Measurements from ENCODE around the gene ELAVL4.

Gene ELAVL4

DNA sequence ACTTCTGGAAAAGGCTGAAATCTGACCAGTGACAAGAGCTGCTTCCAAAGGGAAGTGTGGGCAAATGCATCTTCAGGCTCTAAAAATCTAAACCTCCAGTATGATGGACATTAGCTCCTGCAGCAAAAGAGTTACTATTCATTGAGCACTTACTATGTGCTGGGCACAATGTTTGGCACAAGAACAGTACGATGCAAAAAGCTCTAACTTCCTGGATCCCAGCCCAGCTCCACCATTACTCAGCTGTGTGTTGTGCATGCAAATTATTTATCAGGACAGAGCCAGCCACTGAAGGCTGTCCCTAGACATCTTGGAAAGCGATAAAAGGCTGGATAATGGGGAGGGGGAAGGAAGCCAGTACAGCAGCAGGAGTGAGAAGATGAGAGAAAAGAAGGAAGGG, 143.5 kb downstream of the ELAVL4 start:
- DNase-seq (ENCODE audit: low read depth in 2 of 2): no peak

All from stimulated activated CD8-positive, alpha-beta memory T cell treated with anti-CD3 and anti-CD28 coated beads, Interleukin-15, amount 100 ng/mL, for 48 hours (primary cell).